SK-MEL-5 (cell line): ENCODE measurements around the gene CSTF1. TPM values are rescaled to one million over a fixed set of nuclear protein-coding genes. Genes with fewer than 3 reads are reported as not detected.
"Not testable (repeated sequence)": the region's sequence is repeated elsewhere in the genome, so short reads cannot be mapped to it uniquely, and the experiment has no call there.

Source experiments
- DNase-seq: peaks from one replicate; pipeline ENCODE4 v3.0.0-alpha.2; 2016; ENCODE audit warnings: low read depth, low spot score
- in situ Hi-C: cut with HindIII; loops from 2 replicates; pipeline ENCODE4 v1.10.0; 2016; ENCODE audit warnings: low sequenced_read_pairs, high pct_unique_total_duplicates, low pct_unique_long_range_greater_than_20kb
- total RNA-seq: library from RNA; depleted of rRNA; stranded (reverse); fragments of >200 nt; shearing (Covaris generic); gene quantifications from 2 replicates; pipeline ENCODE4 v1.2.3, GENCODE V29; 2014

Gene CSTF1
- total RNA-seq, 1 experiment from 2014 or later, result 79.6 TPM

DNA sequence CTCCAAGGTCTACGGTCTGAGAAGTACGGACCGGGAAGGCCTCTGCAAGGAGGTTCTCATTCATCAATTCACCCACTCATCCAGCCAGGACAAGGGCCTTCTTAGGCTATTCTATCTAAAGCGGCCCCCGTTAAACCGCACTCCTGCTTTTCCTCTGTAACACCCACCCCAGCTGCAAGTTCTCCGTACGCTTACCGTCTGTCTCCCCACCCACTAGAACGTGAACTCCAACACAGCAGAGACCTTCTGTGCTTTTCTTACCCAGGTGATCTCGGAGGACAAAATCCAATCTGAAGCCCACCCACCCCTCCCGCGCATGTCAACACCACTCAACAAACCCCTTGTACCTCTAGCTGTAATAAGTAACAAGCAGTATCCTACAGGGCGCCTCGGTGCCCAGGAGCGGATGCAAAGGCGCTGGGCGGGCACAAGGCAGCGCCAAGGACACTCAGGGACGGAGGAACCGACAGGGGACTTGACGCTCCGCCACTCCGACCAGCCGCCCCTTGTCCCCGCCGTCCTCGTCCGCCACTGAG lies 781 bp upstream of the CSTF1 start:
- in situ Hi-C loops, result no loop called here
- no peak for DNase-seq

DNA sequence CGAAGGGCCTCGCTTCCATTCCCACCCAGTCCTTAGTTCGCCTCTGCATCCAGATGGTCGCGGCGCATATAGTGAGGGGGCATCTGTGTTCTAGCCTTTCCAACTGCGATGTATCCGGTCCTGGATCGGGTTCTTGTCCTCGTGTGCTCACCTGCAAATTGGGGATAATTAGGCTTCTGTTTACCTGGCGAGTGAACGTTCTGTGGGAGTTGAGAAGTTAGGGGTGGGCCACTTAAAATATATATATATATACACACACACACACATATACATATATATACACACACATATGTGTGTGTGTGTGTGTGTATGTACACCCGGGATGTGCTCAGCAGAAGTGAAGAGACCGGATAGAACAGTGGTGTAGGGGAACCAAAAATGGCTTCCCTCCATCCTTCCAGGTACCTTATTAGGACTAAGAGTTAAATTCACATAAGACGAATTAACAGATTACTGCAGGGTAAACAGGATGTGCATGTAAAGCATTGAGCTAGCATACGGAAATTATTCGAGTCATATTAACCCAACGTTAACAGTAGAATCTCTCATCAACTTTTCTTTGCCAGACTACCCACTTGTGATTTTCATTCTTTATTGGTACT lies 537 bp downstream of the CSTF1 start:
- in situ Hi-C loops, result no loop called here
- DNase-seq, result no peak

DNA sequence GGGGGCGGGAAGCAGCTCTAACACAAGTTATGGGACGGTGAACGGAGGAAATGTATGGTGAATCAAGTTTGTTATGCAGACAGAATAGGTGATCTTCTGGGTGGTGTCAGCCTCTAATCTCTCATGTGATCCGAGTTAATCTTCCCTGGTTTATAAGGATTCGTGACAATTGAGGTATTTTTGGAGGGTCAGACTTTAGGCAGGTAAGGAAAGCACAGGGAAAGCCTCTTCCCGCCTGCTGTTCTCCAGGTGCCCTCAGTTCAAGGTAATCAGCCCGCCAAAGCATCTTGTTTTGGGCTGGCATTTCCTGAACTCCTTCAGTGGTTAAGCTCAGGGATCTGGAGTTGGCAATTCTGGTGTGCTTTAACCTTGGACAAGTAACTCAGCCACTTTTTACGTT lies 1.2 kb downstream of the CSTF1 start:
- DNase-seq, result no peak
- in situ Hi-C loops, result no loop called here

DNA sequence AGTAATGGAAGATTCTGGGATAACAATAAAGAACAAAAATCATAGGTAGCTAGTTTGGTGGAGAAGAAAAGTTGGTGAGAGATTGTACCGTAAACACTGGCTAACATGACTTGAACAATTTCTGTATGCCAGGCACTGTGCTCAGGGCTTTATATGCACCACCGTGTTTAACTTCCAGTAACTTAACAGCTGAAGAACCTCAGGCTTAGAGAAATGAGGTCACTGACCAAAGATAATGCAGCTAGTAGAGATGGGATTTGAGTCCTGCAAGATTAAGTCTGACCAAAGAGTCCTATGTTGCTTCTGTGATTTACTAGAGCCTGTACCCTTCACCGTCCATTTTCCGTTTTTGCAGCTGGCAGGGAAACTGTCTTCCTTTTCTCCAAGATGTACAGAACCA lies 2.7 kb downstream of the CSTF1 start:
- in situ Hi-C loops, result no loop called here
- no peak for DNase-seq

DNA sequence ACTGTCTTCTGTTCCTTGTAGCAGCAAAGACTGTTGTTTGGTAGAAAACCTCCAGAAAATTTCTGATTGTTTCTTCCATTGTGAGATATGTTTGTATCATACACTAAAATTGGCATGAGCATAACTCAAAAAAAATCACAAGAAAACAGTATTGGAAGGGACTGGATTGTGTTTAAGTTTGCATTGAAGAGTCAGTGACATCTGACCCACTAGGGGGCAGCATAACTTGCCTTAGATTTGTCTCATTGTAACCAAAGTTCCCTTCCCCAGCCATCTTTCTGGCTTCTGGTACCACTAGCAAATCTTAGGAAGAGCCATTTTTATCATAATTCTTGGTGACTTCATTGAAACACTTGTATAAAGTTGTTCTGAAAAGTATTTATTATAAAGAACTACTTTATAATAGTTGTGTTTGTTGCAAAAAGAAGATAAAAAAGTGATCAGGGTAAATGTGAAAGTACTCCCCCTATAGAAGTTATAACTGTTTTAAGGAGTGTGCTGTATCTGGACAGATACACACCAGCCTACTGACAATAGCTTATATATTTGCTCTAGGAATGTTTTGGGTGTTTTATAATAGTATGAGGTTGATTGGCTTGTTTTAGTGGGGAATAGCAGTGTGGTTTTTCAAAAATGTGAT lies 7.7 kb downstream of the CSTF1 start:
- DNase-seq, result peak; percentile 81
- in situ Hi-C loops, result no loop called here

DNA sequence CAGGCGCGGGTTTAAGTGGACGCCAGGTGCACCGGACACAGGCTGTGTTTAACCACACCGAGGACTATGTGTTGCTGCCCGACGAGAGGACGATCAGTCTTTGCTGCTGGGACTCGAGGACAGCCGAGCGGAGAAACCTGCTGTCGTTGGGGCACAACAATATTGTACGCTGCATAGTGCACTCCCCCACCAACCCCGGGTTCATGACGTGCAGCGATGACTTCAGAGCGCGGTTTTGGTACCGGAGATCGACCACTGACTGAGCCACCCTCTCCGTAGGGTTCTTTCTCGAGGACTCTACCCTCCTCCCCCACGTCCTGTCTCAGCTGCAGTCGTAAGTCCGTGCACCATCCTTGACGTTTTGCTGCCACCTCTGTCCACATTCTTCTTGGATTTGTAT lies 11.0 kb downstream of the CSTF1 start:
- in situ Hi-C loops, result no loop called here
- no peak for DNase-seq

DNA sequence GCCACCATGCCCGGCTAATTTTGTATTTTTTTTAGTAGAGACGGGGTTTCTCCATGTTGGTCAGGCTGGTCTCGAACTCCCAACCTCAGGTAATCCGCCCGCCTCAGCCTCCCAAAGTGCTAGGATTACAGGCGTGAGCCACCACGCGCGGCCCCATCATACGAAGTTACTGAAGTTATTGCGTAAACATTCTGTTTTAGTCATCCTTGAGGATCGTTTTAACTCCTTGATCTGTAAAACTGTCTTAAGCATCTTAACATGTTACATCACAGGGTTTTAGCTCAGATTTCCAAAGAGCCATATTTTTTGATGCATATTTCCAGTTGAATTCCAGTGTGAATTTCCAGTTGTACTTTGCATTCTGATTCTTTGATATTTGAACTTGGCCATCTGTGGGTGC lies 12.9 kb downstream of the CSTF1 start:
- in situ Hi-C loops, DNase-seq: not testable (repeated sequence)

DNA sequence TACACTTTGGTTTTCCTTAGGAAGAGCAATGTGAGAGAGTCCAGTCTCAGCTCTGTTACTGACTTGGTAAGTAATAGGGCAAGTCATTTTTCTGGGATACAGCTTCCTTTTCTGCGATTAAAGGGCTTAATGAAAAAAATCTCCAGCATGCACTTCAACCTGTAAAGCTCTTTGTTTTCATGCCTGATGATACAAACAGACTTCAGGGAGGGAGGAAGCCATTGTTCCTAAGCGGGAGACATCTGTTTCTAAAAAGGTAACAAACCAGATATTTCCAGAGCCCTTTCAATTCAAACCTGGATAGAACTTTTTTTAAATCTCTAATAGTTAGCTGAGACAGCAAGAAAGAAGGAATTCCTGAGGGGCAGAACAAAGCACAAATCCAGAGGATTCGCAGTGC lies 14.5 kb downstream of the CSTF1 start:
- no peak for DNase-seq
- in situ Hi-C loops, result no loop called here

DNA sequence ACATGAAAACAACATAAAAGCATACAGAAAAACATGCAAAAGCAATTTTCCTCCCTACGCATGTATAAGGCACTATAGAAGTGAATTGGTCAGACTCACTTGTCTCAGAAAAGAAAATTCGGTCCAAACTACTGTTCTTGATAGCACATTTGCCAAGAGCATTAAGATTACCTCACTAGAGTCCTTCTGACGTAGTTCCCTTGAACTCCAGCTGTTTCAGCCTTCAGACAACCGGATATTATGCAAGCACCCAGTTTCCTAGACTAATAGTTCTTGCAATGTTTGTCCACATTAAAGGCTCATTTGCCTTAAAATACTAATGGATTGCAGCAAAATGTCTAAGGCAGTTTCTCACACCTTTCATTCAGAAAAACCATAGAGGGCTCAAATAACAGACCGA lies 17.1 kb downstream of the CSTF1 start:
- in situ Hi-C loops, result no loop called here
- no peak for DNase-seq

DNA sequence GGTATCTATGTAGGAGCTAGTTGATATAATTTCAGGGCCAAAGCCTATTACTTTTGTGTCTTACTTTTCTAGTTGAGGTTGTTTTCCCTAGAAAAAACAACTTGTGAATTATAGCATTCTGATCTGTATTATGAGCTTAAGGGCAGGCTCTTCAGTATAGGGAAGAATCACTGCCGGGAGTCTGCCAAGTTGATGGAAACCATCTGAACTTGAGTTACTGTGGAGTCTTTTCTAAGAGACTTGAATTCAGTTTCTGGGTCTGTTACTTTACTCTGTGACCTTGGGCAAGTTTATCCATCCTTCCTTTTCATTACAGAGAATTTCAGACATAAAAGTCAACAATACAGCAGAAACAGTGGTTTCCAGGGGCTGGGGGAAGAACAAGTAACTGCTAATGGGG lies 17.5 kb downstream of the CSTF1 start:
- DNase-seq, result no peak
- in situ Hi-C loops, result no loop called here

DNA sequence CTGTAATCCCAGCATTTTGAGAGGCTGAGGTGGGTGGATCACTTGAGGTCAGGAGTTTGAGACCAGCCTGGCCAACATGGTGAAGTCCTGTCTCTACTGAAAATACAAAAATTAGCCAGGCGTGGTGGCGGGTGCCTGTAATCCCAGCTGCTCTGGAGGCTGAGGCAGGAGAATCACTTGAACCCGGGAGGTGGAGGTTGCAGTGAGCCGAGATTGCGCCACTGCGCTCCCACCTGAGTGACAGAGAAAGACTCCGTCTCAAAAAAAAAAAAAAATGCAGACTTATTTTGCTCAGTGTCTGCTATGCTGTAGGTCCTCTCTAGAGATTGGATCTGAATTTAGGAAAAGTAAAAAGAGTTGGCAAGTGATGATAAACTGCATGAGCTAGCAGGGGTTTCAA lies 18.8 kb downstream of the CSTF1 start:
- DNase-seq, in situ Hi-C loops: not testable (repeated sequence)

DNA sequence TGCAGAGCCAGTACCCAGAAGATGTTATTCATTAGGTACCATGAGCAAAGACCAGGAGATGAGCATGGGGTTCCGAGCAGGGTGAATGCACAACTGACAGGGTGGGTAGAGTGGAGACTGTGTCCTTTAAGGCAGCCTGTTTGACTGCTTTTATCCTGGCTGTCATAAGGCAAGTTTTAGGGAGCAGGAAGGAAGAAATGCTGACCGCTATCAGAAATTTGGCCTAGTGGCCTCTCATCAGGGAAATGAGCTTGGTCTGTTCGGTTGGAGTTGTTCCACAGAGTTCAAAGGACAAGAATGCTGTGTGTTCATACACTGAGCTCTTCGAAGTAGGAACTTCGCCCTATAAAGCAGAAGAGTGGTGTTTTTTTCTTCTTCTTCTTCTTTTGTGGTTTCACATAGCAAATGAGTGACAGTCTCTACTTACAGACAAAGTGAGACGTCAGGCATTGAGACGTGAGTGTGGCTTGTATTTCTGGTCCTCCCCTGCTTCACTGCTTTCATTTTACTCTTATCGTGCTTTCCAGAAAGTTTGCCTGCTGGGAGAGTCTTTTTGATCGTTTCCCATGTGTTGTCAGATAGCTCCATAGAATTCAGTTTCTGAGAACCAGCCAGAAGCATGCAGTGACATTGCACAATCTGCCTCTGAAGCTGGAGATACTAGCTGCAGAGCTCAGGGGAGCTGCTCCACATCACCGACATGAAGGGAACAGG lies 19.5 kb downstream of the CSTF1 start, which contains the start of gene CASS4:
TSS of gene CASS4 (plus strand) at position 502 of the 714 bp plus-strand sequence. CDS start at position 701, 199 bp downstream.
- in situ Hi-C loops, result no loop called here
- DNase-seq, result no peak

DNA sequence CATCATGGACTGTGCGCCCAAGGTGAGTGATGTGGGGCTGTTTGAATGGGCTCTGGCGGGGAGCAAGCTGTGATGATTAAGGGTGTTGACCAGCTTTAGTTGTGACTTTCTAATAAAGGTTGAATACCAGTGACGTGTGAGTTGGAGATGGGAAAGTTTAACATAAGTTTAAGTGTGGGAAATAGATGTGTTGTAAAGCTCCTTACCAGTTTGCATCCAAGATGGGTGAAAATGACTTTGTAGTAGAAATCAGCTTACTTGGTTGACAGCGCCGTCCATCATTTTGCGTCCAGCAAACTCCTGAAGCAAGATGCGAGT lies 20.0 kb downstream of the CSTF1 start:
- DNase-seq, result no peak
- in situ Hi-C loops, result no loop called here

DNA sequence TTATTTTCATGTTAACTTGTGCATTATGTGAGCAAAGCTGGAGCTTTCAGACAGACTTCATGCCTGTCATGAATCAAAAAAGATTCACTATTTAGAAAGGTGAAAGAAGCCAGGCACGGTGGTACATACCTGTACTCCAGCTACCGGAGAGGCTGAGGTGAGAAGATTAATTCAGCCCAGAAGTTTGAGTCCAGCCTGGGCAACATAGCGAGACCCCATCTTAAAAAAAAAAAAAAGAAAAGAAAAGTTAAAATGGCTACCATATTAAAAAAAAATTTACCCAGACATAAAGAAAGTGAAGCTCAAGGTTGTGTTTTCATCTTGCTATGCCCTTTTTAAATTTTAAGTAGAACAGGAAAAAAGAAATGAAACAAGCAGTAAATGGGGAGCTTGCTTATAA lies 20.5 kb downstream of the CSTF1 start:
- DNase-seq, result no peak
- in situ Hi-C loops, result no loop called here

DNA sequence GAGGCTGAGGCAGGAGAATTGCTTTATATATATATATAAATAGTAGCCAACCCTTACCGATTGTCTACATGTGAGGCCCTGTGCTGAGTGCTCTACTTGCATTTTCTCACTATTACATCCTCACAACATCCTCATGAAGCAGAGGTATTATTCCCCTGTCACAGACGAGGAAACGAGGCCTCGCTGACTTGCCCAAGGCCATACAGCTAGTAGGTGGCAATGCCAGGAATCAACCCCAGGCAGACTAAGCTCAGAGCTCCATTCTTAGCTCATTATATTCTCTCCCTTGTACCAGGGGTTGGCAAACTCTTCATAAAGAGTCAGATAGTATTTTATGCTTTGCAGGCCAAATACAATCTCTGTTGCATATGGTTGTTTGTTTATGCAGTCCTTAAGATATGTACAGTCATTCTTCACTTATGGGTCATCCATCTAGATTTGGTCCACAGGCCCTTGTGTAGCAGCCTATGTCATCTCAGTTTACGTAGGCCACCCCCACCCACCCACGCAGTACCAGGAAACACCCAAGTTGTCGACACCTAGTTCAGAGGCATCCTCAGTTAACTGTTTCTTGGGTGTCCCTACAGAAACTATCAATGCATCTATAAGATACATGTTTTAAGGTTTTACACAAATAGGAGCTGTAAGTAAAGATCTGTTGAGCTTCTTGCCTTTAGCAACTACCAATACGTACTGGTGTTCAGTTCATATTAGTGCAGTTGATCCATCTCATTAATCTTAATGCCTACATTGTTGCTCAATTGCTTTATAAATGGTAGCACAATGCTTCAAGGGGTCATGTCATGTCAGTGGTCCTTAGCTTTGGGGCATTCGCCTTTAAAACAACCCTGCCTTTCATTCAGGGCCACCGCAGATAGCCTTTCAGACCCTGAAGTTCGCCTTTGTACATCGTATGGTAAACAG lies 22.7 kb downstream of the CSTF1 start:
- no peak for DNase-seq
- in situ Hi-C loops, result no loop called here

DNA sequence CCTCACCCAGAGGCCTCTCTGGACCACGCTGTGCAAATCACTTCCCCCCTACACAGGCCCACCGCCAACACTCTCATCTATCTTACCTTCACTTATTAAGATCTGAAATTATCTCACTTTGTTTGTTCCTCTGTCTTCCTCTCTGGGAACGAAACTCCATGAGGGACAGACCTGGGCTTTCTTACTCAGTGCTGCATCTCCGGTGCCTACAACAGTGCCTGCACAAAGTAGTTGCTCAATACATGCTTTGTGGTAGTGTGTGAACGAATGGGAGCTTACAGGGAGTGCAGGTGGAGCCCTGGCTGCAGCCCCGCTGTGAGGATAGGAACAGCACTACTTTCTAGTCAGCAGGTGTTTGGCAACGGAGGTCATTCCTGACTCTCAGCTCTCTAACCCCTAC lies 25.0 kb downstream of the CSTF1 start:
- no peak for DNase-seq
- in situ Hi-C loops, result no loop called here

DNA sequence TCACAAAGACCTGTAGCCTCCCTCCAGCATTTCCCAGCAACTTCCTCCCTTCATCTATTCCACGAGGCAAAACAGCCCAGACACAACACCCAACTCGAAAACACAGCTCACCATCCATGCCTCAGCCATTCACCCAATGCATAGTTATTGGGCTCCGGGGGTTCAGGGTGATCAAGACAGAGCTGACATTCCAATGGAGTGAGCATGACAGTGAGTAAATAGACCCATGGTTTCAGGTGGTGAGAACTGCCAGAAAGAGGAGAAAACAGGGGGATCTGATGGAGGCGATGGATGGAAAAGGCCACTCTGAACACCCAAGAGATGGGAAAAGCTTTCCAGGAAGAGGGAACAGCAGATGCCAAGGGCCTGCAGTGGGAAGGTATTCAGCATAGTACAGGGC lies 25.5 kb downstream of the CSTF1 start:
- DNase-seq, result no peak
- in situ Hi-C loops, result no loop called here

DNA sequence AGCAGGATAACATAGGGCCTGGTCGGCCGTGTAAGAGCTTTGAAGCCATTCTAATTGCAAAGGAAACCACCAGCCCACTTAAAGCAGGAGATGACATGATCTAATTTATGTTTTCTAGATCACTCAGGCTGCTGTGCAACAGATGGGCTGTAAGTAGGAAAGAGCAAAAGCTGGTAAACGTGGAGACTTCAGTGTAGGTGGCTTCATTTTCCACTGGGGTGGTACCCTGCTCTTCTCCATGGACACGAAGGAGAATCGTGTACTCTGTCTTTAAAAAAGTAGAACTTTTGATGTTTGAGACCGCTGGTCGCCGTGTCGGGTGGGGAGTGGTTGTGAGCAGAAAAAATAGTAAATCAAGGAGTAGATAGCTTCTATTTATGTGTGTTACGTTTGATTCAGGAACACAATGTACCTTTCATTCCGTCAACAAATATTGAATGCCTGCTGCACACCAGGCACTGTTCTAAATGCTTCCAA lies 26.0 kb downstream of the CSTF1 start:
- DNase-seq, result no peak
- in situ Hi-C loops, result no loop called here
